Fibroblast of lung (primary cell): Measurements from ENCODE around the gene PDLIM3. TPM values are rescaled to one million over a fixed set of nuclear protein-coding genes. Genes with fewer than 3 reads are reported as not detected.

Experiments
- DNase-seq, 2 donors: peaks; one replicate each; pipeline versions ENCODE4 v3.0.0 to v3.0.0-alpha.2; 2010; ENCODE audit warnings: low read depth in 2 of 2
- H2AFZ ChIP-seq: 2 replicates; pipeline ENCODE4 v1.5.1; 2012; ENCODE audit warnings: low read length, control low read depth, inconsistent platforms
- H3K27ac ChIP-seq: 2 replicates; pipeline ENCODE4 v1.5.1; 2011; ENCODE audit warnings: low read length, control low read depth; ENCODE audit not compliant: insufficient read depth
- H3K27me3 ChIP-seq: 2 replicates; pipeline ENCODE4 v1.5.1; 2011; ENCODE audit warnings: mild to moderate bottlenecking, low read length; ENCODE audit not compliant: control insufficient read depth, insufficient read depth
- H3K36me3 ChIP-seq: 2 replicates; pipeline ENCODE4 v1.5.1; 2011; ENCODE audit warnings: low read length; ENCODE audit not compliant: control insufficient read depth, insufficient read depth
- H3K4me1 ChIP-seq: 2 replicates; pipeline ENCODE4 v1.5.1; 2011; ENCODE audit warnings: low read length; ENCODE audit not compliant: control insufficient read depth, insufficient read depth; ENCODE audit errors: extremely low read depth
- H3K4me2 ChIP-seq: 2 replicates; pipeline ENCODE4 v1.5.1; 2011; ENCODE audit warnings: low read length, control low read depth; ENCODE audit not compliant: insufficient read depth; ENCODE audit errors: extremely low read depth
- H3K4me3 ChIP-seq, 4 experiments: fragments of 200-600 bp in 1 of 4; sonication (generic) in 1 of 4; replicated peaks in 1 of 4; 2 replicates each; pipeline ENCODE4 v1.5.1; 2011 to 2016; ENCODE audit warnings: low read length in 4 of 4, low read depth in 3 of 4, mild to moderate bottlenecking in 3 of 4, control low read depth in 2 of 4, inconsistent platforms in 1 of 4, mixed read lengths in 1 of 4; ENCODE audit not compliant: insufficient read depth in 1 of 4; ENCODE audit errors: control extremely low read depth in 1 of 4
- H3K79me2 ChIP-seq: 2 replicates; pipeline ENCODE4 v1.5.1; 2012; ENCODE audit warnings: mild to moderate bottlenecking, low read length, inconsistent platforms; ENCODE audit not compliant: control insufficient read depth, insufficient read depth
- H3K9ac ChIP-seq: 2 replicates; pipeline ENCODE4 v1.5.1; 2011; ENCODE audit warnings: mild to moderate bottlenecking, low read length, control low read depth; ENCODE audit not compliant: insufficient read depth
- H3K9me3 ChIP-seq: 2 replicates; pipeline ENCODE4 v1.5.1; 2012; ENCODE audit warnings: low read depth, low read length; ENCODE audit not compliant: control insufficient read depth, insufficient read depth
- H4K20me1 ChIP-seq: 2 replicates; pipeline ENCODE4 v1.5.1; 2011; ENCODE audit warnings: low read length; ENCODE audit not compliant: control insufficient read depth, insufficient read depth; ENCODE audit errors: extremely low read depth
- CTCF ChIP-seq, 2 donors: IDR thresholded peaks in 1 of 2; conservative IDR thresholded peaks in 1 of 2; 1 replicate in 1 of 2; 2 replicates in 1 of 2; pipeline ENCODE4 v1.5.1; 2011 to 2012; ENCODE audit warnings: low read length in 2 of 2, control low read depth in 1 of 2, inconsistent platforms in 1 of 2, low read depth in 1 of 2, mild to moderate bottlenecking in 1 of 2
- EZH2 ChIP-seq: IDR thresholded peaks from 2 replicates; pipeline ENCODE4 v1.5.1; 2012; ENCODE audit warnings: low read length, control low read depth, mild to moderate bottlenecking; ENCODE audit errors: missing control alignments
- polyA plus RNA-seq, 2 donors: library from polyadenylated mRNA; depleted of rRNA in 1 of 2; stranded (reverse) in 1 of 2; unstranded in 1 of 2; fragments of >200 nt; gene quantifications; 2 replicates each; pipeline ENCODE4 v1.2.1, GENCODE V29; 2011 to 2012; ENCODE audit warnings: missing spikeins in 1 of 2
- total RNA-seq: library from RNA; depleted of rRNA; stranded (reverse); fragments of >200 nt; gene quantifications from 2 replicates; pipeline ENCODE4 v1.2.1, GENCODE V29; 2014

The PDLIM3 gene
- total and polyA plus RNA-seq, 2 donors (not counting 1 experiment from before 2014, with no cell fraction given) = 8.7 to 20.8 TPM

GRCh38 chr4:185500035-185500434 is 35.3 kb downstream of the PDLIM3 start:
- Histone ChIP-seq H3K9ac (no peak overlapping the region), H3K4me2 (no peak overlapping the region), H4K20me1 (no peaks in the 10 kb centered on the region), H3K4me1 (peaks cover 5% of the 10 kb centered on the region), H2AFZ (no peak overlapping the region), H3K4me3 (no peak overlapping the region), H3K79me2 (no peaks in the 10 kb centered on the region), H3K9me3 (no peaks in the 10 kb centered on the region), H3K27ac (no peak overlapping the region), H3K27me3 (no peaks in the 10 kb centered on the region), H3K36me3 (no peaks in the 10 kb centered on the region)
- DNase-seq = no peak
- TF ChIP-seq EZH2 (no peak), CTCF (conservative IDR thresholded peaks at IDR 0.05 in 1 of 2, IDR thresholded peaks at IDR 0.05 in 1 of 2; ENCODE audit: low read depth in 1 of 2, low read length in 2 of 2) (no peak)

DNA sequence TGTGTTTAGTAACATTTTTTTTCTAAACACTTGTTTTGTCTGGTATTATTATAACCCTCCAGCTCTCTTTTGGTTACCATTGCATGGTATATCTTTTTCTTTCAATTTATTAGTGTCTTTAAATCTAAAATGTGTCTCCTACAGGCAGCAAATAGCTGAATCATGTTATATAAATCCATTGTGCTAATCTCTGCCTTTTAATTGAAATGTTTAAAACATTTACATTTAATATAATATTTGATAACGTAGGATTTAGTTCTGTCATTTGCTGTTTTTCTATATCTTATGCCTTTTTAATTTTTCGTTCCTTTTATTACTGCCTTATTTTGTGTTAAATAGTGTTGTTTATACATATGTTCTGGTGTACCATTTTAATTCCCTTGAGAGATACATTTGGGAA is 46.7 kb downstream of the PDLIM3 start:
- TF ChIP-seq CTCF (conservative IDR thresholded peaks at IDR 0.05 in 1 of 2, IDR thresholded peaks at IDR 0.05 in 1 of 2; ENCODE audit: low read depth in 1 of 2, low read length in 2 of 2) = no peak
- no peak for TF ChIP-seq EZH2
- Histone ChIP-seq H3K4me1 (no peaks in the 10 kb centered on the region), H3K4me2 (no peak overlapping the region), H4K20me1 (no peaks in the 10 kb centered on the region), H3K4me3 (no peak overlapping the region), H3K79me2 (no peaks in the 10 kb centered on the region), H3K9ac (no peak overlapping the region), H3K9me3 (no peaks in the 10 kb centered on the region), H3K27me3 (no peaks in the 10 kb centered on the region), H2AFZ (no peak overlapping the region), H3K36me3 (no peaks in the 10 kb centered on the region), H3K27ac (no peak overlapping the region)
- no peak for DNase-seq

GRCh38 chr4:185481401-185481800 is 53.9 kb downstream of the PDLIM3 start:
- H3K4me3 ChIP-seq = no peak overlapping the region
- H3K4me2 ChIP-seq = no peak overlapping the region
- no peaks in the 10 kb centered on the region for H3K4me1 ChIP-seq
- no peaks in the 10 kb centered on the region for H4K20me1 ChIP-seq
- H3K27ac ChIP-seq = no peak overlapping the region
- no peak overlapping the region for H3K9ac ChIP-seq
- no peak for DNase-seq
- no peaks in the 10 kb centered on the region for H3K9me3 ChIP-seq
- H3K79me2 ChIP-seq = no peaks in the 10 kb centered on the region
- no peaks in the 10 kb centered on the region for H3K36me3 ChIP-seq
- H2AFZ ChIP-seq = no peak overlapping the region
- no peak for TF ChIP-seq CTCF (conservative IDR thresholded peaks at IDR 0.05 in 1 of 2, IDR thresholded peaks at IDR 0.05 in 1 of 2; ENCODE audit: low read depth in 1 of 2, low read length in 2 of 2)
- TF ChIP-seq EZH2 = no peak
- peaks cover 3% of the 10 kb centered on the region for H3K27me3 ChIP-seq
